GM21515 (cell line): ENCODE data around the gene SPECC1L.

ENCODE experiments used
- ATAC-seq: cut with Tn5 transposase; IDR thresholded peaks from one replicate; pipeline ENCODE4 v1.9.1; 2021; ENCODE audit not compliant: unreplicated experiment

Gene SPECC1L

GRCh38 chr22:24393848-24394247 is 123.2 kb downstream of the SPECC1L start:
- ATAC-seq, result no peak

- no peak for ATAC-seq
Observed at GRCh38 chr22:24394254-24394653, 123.6 kb downstream of the SPECC1L start.

- ATAC-seq, result no peak
Observed at GRCh38 chr22:24398409-24398808, 127.8 kb downstream of the SPECC1L start.

- ATAC-seq, result no peak
Observed at GRCh38 chr22:24400034-24400725, 129.5 kb downstream of the SPECC1L start.

- ATAC-seq, result no peak
Observed at GRCh38 chr22:24400726-24401596, 130.3 kb downstream of the SPECC1L start.

- ATAC-seq, result no peak
Observed at GRCh38 chr22:24401931-24402367, 131.3 kb downstream of the SPECC1L start.

DNA sequence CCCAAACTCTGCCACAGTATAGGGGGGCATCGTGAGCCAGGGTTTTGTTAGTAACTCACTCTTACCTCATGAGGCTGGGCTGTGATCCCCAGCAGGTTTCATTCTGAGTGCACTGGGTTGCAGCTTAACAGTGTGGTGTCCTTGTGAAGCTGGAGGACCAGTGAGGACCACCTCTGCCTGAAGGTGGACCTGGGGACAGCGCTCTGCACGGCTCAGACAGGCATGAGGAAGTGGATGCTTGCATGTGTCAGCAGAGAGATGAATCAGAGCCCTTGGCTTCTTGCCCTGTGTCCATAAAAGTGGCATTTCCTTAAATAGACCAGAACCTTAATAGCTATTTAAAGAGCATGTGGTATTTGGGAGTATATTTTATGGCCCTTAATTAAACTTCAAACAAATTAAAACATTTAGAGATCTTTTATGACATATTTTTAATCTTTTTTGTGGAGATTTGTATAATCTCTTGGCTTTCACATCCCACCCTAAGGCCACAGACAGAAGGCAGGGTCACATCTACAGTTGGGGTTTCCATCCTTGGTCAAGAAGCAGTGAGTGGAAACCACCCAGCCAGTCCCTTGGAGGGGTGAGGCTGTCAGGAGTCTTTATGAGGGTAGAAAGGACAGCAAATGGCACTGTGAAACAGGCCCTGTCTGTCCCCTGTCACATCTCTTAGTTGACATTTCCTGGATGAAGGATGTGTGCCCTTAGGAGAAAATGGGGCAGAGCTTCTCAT is 132.0 kb downstream of the SPECC1L start:
- ATAC-seq, result no peak

DNA sequence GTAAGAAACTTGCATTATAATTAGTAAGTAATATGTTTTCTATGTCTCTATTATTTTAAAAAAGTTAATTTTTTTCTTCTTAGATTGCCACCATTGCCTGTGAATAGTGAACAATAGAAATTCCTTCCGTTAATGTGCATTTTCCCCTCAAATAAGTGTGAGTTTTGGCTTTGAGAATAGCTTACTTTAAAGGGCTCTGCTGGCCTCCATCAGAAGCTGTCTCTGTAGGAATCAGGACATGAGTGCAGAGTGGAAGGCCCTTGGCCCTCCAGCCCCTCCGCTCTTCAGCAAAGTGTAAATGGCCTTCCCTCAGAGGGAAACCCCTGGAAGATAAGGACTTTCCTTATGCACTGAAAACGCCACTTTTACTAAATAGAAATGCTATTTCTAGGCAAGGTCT is 132.7 kb downstream of the SPECC1L start:
- no peak for ATAC-seq

DNA sequence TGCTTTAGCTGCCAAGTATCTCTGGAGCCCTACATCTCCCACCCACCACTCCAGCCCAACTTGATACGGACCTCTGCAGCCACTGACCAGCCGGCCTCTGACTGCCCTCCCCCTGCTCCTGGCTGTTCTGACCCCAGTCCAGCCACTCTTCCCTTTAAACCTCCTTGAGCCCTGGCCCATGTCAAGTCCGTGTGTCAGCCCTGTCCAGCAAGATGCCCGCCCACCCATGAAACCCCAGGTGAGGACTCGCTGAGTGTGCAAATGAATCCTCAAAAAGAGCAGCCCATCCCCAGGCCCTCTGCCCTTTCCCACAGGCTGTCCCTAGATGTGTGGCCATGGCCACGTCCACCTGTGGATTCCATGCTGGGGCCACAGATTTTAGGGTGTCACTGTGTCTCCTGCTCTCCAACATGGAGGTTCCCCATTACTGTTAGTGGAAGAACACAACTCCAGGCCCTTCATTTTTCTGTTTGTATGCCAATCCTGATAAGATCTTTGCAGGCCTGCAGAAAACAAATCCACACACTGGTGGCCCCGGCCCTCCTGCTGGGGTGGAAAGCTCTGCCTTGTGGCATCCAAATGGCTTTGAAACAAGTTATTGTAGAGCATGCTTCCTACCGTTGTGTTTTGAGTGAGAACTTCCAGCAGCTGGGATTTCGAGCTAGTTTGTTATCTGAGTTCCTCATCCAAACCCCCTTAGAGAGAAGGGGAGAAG is 134.1 kb downstream of the SPECC1L start:
- ATAC-seq, result no peak

GRCh38 chr22:24405631-24406321 is 135.1 kb downstream of the SPECC1L start:
- no peak for ATAC-seq

DNA sequence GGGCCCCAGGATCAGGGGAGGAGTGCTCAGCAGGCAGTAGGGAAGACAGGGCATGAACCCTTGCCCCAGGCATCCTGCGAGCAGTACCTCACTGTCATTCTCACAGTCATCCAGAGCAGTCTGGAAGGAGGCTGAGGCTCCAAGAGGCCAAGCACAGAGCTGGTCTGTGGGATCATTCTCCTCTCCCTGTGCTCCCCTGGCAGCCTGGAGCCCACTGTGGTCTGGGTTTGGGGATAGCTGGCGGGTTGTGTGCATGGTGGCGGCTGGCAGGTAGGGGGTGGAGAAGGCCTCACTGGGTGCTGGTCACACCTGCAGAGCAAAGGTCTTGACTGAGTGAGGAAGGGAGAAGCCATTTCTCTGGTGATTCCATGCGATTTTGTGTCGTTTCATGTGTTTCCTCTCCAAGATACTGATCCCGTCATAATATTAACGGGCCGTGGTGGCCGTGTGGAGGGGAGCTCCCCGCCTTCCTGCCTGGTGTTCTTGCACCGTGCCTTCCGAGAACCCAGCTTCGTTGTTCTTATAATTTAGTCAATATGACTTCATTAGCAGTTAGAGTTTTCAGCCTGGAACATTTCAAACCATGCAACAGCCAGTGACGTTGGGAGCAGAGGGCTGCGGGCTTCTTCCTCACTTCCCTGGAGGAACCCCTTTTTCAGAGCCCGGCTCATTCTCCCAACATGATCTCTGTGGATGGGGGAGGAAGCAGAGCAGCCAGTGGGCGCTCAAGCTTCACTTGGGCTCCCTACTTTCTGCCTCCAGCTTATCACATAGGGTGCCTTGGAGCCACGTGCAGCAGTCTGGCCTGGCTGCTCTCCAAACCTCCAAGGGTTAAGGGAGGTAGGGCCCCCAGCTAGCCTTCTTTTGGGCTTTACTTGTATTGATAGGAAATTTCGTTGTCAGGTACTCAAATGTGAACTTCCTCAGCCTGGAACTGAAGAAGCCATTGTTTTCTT is 136.0 kb downstream of the SPECC1L start:
- ATAC-seq, result no peak

DNA sequence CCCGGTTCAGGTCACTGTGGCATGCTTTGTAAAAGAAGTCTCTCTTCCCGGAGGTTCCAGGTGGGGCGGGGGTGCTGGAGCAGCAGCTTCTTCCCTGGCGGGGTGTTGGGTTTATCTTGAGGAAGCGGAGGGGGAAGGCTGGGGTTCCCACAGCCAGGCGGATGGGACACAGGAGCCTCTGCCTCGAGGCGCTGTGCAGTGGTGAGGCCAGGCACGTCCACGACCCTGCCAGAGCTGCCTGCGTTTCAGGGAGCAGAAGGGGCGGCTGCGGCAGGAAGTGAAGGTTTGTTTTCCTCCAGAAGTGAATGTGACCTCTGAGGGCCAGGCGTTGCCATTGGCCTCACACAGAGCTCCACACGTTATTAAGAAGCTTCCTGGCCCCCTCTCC is 136.6 kb downstream of the SPECC1L start:
- ATAC-seq, result no peak

DNA sequence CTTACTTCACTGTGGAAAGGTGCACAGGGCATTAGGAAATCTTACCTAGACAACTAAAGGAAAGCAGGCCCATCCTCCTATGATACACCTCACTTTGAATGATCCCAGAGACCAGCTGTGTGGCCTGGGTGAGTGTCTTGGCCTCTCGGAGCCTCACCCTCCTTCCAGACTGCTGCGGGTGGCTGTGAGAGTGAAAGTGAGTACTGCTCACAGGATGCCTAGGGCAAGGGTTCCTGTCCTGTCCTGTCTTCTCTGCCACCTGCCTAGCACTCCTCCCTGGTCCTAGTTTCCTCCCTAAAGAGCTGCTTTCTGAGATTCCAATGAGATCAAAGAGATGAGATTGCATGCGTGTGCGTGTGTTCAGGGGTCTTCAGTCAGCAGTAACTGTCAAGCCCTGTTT is 137.3 kb downstream of the SPECC1L start:
- no peak for ATAC-seq

DNA sequence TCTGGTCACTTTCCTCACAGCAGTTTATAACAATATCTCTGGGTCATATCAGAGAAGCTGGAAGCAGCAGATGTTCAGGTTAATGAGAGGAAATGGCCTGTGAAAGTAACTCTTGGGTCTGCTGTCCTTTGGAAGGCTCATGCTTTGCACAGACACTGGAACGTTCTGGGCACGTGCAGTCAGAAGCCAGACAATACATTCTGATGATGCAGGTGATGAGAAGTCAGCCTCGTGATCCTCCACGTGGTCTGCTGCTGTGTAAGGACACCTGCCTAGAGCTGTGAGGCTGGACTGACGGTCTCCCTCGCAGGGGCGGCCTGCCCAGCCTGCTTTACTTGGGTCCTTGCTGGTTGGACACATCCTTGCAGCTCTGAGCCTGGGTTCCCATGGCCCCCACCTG is 138.0 kb downstream of the SPECC1L start:
- no peak for ATAC-seq

DNA sequence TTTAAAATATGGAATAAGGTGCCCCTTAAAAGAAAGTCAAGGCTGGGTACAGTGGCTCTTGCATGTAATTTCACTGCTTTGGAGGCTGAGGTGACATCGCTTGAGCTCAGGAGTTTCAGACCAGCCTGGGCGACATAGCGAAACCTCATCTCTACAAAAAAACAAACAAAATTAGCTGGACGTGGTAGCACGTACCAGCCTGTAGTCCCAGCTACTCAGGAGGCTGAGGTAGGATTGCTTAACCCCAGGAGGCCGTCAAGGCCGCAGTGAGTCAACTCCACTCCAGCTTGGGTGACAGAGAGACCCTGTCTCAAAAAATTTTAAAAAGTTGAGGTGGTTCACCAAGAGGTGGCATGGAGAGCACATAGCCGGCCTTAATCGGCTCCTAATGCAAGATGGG is 139.1 kb downstream of the SPECC1L start:
- no peak for ATAC-seq

GRCh38 chr22:24410110-24410856 is 139.7 kb downstream of the SPECC1L start:
- ATAC-seq, result no peak

DNA sequence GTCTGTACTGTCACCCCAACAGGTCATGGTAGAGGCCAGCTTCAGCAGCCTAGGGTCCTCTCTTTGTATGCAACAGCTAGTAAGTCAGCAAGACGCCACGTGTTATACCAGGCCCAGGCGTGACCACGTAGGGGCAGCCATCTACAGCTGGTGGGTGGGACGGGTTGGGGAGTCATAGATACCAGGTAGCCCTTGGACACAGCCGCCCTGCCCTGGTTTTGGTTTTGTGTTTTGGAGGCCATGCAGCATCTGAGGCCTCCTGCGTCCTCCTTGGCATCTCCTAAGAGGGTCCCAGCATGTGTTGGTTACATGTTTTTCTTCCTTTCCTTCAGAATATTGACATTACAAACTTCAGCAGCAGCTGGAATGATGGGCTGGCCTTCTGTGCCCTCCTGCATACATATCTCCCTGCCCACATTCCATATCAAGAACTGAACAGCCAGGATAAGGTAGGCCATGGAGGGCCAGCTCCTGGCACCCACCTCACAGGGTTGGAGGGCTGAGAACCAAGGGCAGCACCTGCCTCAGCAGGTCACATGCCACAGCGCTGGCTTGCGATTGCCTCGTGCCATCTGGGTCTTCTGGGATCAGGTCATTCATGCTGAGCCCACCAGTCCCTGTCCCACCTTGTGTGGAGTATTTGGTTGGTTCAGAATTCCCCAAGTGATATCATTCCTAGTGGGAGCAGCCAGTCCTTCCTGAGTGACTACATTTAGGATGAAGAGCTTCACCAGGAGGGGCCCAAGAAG is 140.8 kb downstream of the SPECC1L start:
- ATAC-seq, result no peak

- ATAC-seq, result no peak
Observed at GRCh38 chr22:24412274-24412673, 141.6 kb downstream of the SPECC1L start.
